Activated T-cell treated with anti-CD3 and anti-CD28 coated beads, Interleukin-2, amount 50 U/mL, for 4 hours (primary cell): ENCODE measurements around the gene PSD2. TPM values are rescaled to one million over a fixed set of nuclear protein-coding genes. Genes with fewer than 3 reads are reported as not detected.

ENCODE experiments used
- ATAC-seq, 2 donors: fragments of 200-7000 bp; cut with Tn5 transposase; one replicate each; pipeline ENCODE4 v1.10.0; 2021
- DNase-seq: peaks from one replicate; pipeline ENCODE4 v3.0.0-alpha.2; 2020
- H3K27me3 Mint-ChIP-seq: one replicate; pipeline ENCODE4 v1.8.0; 2021; ENCODE audit warnings: low read depth, mixed read lengths
- H3K36me3 Mint-ChIP-seq: one replicate; pipeline ENCODE4 v1.8.0; 2022; ENCODE audit warnings: mixed read lengths; ENCODE audit not compliant: insufficient read depth
- H3K4me1 Mint-ChIP-seq: one replicate; pipeline ENCODE4 v1.8.0; 2021; ENCODE audit warnings: low read depth, mixed read lengths
- H3K4me3 Mint-ChIP-seq: one replicate; pipeline ENCODE4 v1.8.0; 2021; ENCODE audit warnings: mild to moderate bottlenecking, moderate library complexity, mixed read lengths
- H3K9me3 Mint-ChIP-seq: one replicate; pipeline ENCODE4 v1.8.0; 2021; ENCODE audit warnings: mixed read lengths
- total RNA-seq, 3 donors: library from RNA; stranded (reverse); gene quantifications; one replicate each; pipeline ENCODE4 v1.2.1, GENCODE V29; 2021

PSD2 gene
- total RNA-seq, 3 donors from 2014 or later: not detected

GRCh38 chr5:139808481-139809330 is 13.1 kb downstream of the PSD2 start:
- H3K36me3 Mint-ChIP-seq: no peaks in the 10 kb centered on the region
- H3K4me3 Mint-ChIP-seq: no peak overlapping the region
- H3K4me1 Mint-ChIP-seq: no peaks in the 10 kb centered on the region
- H3K9me3 Mint-ChIP-seq: no peaks in the 10 kb centered on the region
- H3K27me3 Mint-ChIP-seq: peaks cover 29% of the 10 kb centered on the region
- DNase-seq (no peak), ATAC-seq (peak in 1 of 2 donors; percentile 49)

- ATAC-seq (no peak), DNase-seq (no peak)
- Mint-ChIP-seq H3K36me3 (no peaks in the 10 kb centered on the region), H3K4me3 (no peak overlapping the region), H3K9me3 (no peaks in the 10 kb centered on the region), H3K4me1 (no peaks in the 10 kb centered on the region), H3K27me3 (peaks cover 25% of the 10 kb centered on the region)
Measured at GRCh38 chr5:139809331-139809810, 13.8 kb downstream of the PSD2 start.

GRCh38 chr5:139810341-139811273 is 15.0 kb downstream of the PSD2 start:
- H3K4me1 Mint-ChIP-seq: no peaks in the 10 kb centered on the region
- peaks cover 24% of the 10 kb centered on the region for H3K27me3 Mint-ChIP-seq
- H3K9me3 Mint-ChIP-seq: no peaks in the 10 kb centered on the region
- DNase-seq (no peak), ATAC-seq (no peak)
- H3K36me3 Mint-ChIP-seq: no peaks in the 10 kb centered on the region
- no peak overlapping the region for H3K4me3 Mint-ChIP-seq

DNA sequence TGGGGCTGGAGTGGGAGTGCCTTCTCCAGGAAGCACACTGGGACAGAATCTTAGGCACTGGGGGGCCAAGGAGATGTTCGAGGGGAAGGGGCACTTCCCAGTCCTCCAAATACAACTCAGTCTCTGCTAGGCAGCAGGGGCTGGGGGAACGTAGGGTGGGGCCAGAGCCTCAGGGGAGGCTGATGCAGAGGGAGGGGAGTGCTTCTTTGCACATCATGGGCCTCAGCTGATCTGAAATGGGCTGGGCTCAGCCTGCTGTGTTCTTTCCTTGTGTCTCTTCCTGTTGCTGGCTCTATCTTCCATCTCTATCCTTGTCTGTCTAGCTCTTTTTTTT is 15.6 kb downstream of the PSD2 start:
- no peak overlapping the region for H3K4me3 Mint-ChIP-seq
- DNase-seq: no peak
- H3K9me3 Mint-ChIP-seq: no peaks in the 10 kb centered on the region
- ATAC-seq: no peak
- H3K4me1 Mint-ChIP-seq: no peaks in the 10 kb centered on the region
- peaks cover 24% of the 10 kb centered on the region for H3K27me3 Mint-ChIP-seq
- no peaks in the 10 kb centered on the region for H3K36me3 Mint-ChIP-seq

GRCh38 chr5:139812323-139812722 is 16.7 kb downstream of the PSD2 start:
- no peaks in the 10 kb centered on the region for H3K9me3 Mint-ChIP-seq
- no peaks in the 10 kb centered on the region for H3K4me1 Mint-ChIP-seq
- no peak for DNase-seq
- H3K27me3 Mint-ChIP-seq: peaks cover 25% of the 10 kb centered on the region
- H3K4me3 Mint-ChIP-seq: no peak overlapping the region
- ATAC-seq: no peak
- no peaks in the 10 kb centered on the region for H3K36me3 Mint-ChIP-seq

DNA sequence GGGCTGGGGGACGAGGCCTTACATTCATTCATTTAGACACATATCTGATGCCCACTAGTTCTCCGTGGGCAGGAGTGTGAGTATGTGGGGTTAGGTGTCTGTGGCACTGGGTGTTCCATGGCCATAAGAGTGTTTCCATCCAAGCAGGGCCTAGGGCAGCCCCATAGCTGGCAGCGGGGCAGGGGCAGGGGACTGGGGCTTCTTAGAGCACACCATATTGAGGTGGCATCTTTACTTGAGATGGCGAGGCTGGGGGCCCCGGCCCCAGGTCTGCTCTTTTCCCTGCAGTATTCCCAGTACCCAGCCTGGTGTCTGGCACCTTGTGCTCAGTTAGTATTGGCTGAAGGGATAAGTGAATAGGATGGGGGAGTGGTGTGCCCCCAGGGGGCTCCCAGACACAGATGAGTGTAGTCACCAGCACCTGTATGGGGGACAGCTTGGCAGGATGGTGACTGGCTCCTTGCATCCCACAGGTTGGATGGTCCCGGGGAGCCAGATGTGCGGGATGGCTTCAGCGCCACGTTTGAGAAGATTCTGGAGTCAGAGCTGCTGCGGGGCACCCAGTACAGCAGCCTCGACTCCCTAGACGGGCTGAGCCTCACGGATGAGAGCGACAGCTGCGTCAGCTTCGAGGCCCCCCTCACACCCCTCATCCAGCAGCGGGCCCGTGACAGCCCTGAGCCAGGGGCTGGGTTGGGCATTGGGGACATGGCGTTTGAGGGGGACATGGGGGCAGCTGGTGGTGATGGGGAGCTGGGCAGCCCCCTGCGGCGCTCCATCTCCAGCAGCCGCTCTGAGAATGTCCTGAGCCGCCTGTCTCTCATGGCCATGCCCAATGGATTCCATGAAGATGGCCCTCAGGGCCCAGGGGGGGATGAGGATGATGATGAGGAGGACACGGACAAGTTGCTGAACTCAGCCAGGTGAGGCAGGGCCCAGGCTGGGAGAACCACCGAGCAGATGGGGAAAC is 17.5 kb downstream of the PSD2 start:
- Mint-ChIP-seq H3K4me3 (no peak overlapping the region), H3K27me3 (peaks cover 20% of the 10 kb centered on the region), H3K36me3 (no peaks in the 10 kb centered on the region), H3K9me3 (no peaks in the 10 kb centered on the region), H3K4me1 (no peaks in the 10 kb centered on the region)
- ATAC-seq: no peak
- DNase-seq: no peak

- ATAC-seq (no peak), DNase-seq (no peak)
- Mint-ChIP-seq H3K27me3 (peaks cover 13% of the 10 kb centered on the region), H3K4me3 (no peak overlapping the region), H3K36me3 (peaks cover 2% of the 10 kb centered on the region), H3K4me1 (no peaks in the 10 kb centered on the region), H3K9me3 (peaks cover 7% of the 10 kb centered on the region)
Measured at GRCh38 chr5:139814191-139814601, 18.6 kb downstream of the PSD2 start.

DNA sequence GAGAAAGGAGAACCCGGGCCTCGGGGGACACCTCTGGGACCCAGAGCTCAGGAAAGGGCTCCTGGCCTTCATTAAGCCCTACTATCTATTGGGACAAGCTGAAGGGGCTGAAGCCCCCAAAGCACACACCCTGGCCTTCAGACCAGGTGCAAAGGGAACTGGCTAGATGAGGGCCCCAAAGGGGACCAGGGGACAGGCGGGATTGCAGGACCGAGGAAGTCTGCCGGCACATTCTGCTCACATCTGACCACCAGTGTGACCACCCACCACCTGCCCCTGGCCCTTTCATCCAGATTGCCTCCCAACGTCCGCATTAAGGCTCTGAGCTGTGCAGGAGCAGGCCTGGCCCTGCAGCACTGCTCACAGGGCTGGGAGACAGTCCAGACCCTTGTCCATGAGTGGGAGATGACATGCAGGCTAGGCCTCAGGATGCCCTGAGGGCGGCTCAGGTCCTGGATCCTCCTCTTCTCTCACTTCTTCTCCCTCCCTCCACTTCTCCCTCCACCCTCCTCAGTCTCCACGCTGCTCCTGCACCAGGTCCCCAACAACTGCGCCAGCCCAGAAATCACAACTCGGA is 19.2 kb downstream of the PSD2 start:
- DNase-seq: no peak
- no peak overlapping the region for H3K4me3 Mint-ChIP-seq
- peaks cover 2% of the 10 kb centered on the region for H3K36me3 Mint-ChIP-seq
- H3K27me3 Mint-ChIP-seq: peaks cover 11% of the 10 kb centered on the region
- no peaks in the 10 kb centered on the region for H3K4me1 Mint-ChIP-seq
- H3K9me3 Mint-ChIP-seq: peaks cover 12% of the 10 kb centered on the region
- ATAC-seq: no peak

GRCh38 chr5:139816566-139816965 is 21.0 kb downstream of the PSD2 start:
- ATAC-seq (no peak), DNase-seq (no peak)
- H3K9me3 Mint-ChIP-seq: peaks cover 13% of the 10 kb centered on the region
- H3K4me1 Mint-ChIP-seq: no peaks in the 10 kb centered on the region
- H3K27me3 Mint-ChIP-seq: peaks cover 3% of the 10 kb centered on the region
- peaks cover 2% of the 10 kb centered on the region for H3K36me3 Mint-ChIP-seq
- H3K4me3 Mint-ChIP-seq: no peak overlapping the region

- Mint-ChIP-seq H3K4me1 (no peaks in the 10 kb centered on the region), H3K9me3 (peaks cover 13% of the 10 kb centered on the region), H3K4me3 (no peak overlapping the region), H3K27me3 (peaks cover 3% of the 10 kb centered on the region), H3K36me3 (peaks cover 2% of the 10 kb centered on the region)
- DNase-seq (no peak), ATAC-seq (no peak)
Measured at GRCh38 chr5:139817362-139817761, 21.8 kb downstream of the PSD2 start.

DNA sequence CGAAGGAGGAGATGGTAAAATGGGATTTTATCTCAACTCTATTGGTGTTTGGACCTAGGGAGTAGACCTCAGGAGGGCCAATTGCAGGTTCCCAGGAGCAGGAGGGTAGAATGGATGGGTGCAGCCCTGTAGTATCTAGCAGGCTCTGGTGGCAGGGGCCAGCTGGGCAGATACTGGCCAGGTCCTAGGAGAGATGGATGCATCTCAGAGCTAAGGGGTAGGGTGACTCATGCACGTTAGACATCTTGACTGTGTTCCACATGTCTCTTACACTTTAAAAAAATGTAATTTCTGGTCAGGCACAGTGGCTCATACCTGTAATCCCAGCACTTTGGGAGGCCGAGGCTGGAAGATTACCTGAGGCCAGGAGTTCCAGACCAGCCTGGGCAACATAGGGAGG is 22.4 kb downstream of the PSD2 start:
- Mint-ChIP-seq H3K36me3 (peaks cover 2% of the 10 kb centered on the region), H3K27me3 (peaks cover 3% of the 10 kb centered on the region), H3K9me3 (peaks cover 13% of the 10 kb centered on the region), H3K4me3 (no peak overlapping the region), H3K4me1 (no peaks in the 10 kb centered on the region)
- ATAC-seq: no peak
- DNase-seq: no peak

DNA sequence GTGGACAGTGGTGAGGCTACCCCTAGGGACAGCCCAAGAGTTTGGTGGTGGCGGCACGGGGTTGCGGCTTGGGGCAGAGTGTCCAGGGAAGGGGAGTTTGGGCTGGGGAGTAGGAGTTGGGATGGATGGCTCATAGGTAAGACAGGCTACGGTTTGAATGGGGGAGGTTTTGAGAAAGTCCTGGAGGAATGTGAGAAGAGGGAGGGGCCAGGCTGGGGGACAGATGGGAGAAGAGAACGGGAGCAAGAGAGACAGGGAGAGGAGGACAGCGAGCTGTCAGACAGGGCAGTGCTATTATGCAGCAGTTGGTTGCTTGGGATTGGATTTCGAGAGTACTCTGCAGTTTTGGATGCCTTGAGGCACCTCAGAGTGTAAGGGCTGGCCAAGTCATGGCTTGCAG is 24.5 kb downstream of the PSD2 start:
- peaks cover 13% of the 10 kb centered on the region for H3K9me3 Mint-ChIP-seq
- H3K27me3 Mint-ChIP-seq: peaks cover 3% of the 10 kb centered on the region
- H3K4me1 Mint-ChIP-seq: no peaks in the 10 kb centered on the region
- no peak for ATAC-seq
- DNase-seq: no peak
- peaks cover 2% of the 10 kb centered on the region for H3K36me3 Mint-ChIP-seq
- no peak overlapping the region for H3K4me3 Mint-ChIP-seq

- Mint-ChIP-seq H3K4me3 (no peak overlapping the region), H3K27me3 (peaks cover 3% of the 10 kb centered on the region), H3K9me3 (peaks cover 13% of the 10 kb centered on the region), H3K36me3 (peaks cover 2% of the 10 kb centered on the region), H3K4me1 (no peaks in the 10 kb centered on the region)
- ATAC-seq (no peak), DNase-seq (no peak)
Measured at GRCh38 chr5:139820606-139821005, 25.0 kb downstream of the PSD2 start.
